Esophagus squamous epithelium (tissue), 5 donors: ENCODE results near the gene RBPJL. TPM values are rescaled to one million over a fixed set of nuclear protein-coding genes. Genes with fewer than 3 reads are reported as not detected.

Experiments
- DNase-seq: peaks from one replicate; lab custom pipeline; 2025; lab: John Stamatoyannopoulos, UW
- H3K27ac ChIP-seq, 4 donors: fragments of 200-600 bp; sonication (generic); one replicate each; pipeline ENCODE4 v1.5.1; 2016 to 2019; ENCODE audit warnings: mild to moderate bottlenecking in 1 of 4
- H3K27me3 ChIP-seq, 4 donors: fragments of 200-600 bp; sonication (generic); 1 replicate in 3 of 4; 2 replicates in 1 of 4; pipeline versions ENCODE4 v1.5.1 to v1.6.0; 2017 to 2021; ENCODE audit warnings: antibody characterized with exemption in 1 of 4
- H3K36me3 ChIP-seq, 3 donors: fragments of 200-600 bp; sonication (generic); one replicate each; pipeline ENCODE4 v1.5.1; 2016 to 2019
- H3K4me1 ChIP-seq, 3 donors: fragments of 200-600 bp; sonication (generic); one replicate each; pipeline ENCODE4 v1.5.1; 2017 to 2019
- H3K4me3 ChIP-seq, 4 donors: fragments of 200-600 bp; sonication (generic); 1 replicate in 3 of 4; 2 replicates in 1 of 4; pipeline ENCODE4 v1.5.1; 2016 to 2019; ENCODE audit warnings: mild to moderate bottlenecking in 2 of 4, moderate library complexity in 1 of 4
- H3K9me3 ChIP-seq, 3 donors: fragments of 200-600 bp; sonication (generic); one replicate each; pipeline ENCODE4 v1.5.1; 2016 to 2019
- POLR2A ChIP-seq, 4 donors: fragments of 450-650 bp; IDR thresholded peaks; one replicate each; pipeline ENCODE4 v1.6.1; 2017; ENCODE audit warnings: antibody characterized with exemption in 4 of 4, mild to moderate bottlenecking in 4 of 4, moderate library complexity in 3 of 4
- WGBS, 2 donors: methylation state at CpG; one replicate each; pipeline ENCODE4 v1.1.5; 2018; 5-methylcytosine and 5-hydroxymethylcytosine counted together
- intact Hi-C: fragments of 100-400 bp; cut with DNase I; formaldehyde crosslinking; loops from one replicate; pipeline ENCODE4 v1.15.0; 2022
- total RNA-seq, 4 donors: library from RNA; depleted of rRNA; stranded (reverse); fragments of >200 nt; gene quantifications; one replicate each; pipeline ENCODE4 v1.1.0, GENCODE V29; 2016
- TF ChIP-seq, protein P1 (sequence below), 6 experiments: fragments of 450-650 bp in 4 of 6; fragments of 200-600 bp in 2 of 6; sonication (generic) in 2 of 6; IDR thresholded peaks; one replicate each; pipeline ENCODE4 v1.5.1; 2016 to 2019; ENCODE audit warnings: antibody characterized with exemption in 6 of 6, mild to moderate bottlenecking in 4 of 6, moderate library complexity in 4 of 6
- donor health status: DM: yes; HTN: yes; CAD: no.

RBPJL gene
- total RNA-seq, 4 donors from 2014 or later = not detected

DNA sequence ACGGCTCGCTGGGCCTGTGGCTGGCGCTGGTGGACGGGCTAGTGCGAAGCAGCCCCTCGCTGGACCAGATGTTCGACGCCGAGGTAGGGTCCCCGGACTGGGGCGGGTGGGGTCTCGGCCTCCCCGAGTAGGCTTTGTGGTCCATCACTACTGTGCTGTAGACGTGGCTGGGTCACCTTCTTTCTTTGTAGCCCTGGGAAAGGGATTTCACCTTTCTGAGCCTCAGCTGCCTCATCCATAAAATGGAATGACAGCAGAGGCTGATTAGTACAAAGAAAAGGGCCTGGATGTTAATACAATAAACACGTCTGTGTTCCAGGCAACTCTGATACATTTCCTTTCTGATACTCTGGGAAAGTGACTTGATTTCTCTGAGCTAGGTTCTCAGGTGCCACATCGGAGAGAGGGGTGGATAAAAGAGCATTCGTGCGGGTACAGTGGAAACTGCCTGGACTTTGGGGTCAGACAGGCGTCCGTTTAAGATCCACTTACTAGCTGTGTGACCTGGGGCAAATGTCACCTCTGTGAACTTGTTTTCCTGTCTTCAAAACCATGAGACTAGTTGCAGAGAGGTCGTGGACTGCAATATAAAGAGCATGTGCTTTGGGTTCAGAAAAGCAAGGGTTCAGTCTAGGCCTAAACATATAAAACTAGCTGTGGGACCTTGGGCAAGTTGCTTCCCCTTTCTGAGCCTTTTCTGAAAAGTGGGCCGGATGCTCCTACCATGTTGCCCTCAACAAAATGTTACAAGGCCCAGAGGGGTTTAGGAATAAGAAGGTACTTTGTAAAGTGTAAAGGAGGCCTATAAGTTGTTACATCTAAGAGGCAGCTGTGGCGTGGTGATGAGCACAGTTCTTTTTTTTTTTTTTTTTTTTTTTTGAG lies 57.2 kb downstream of the RBPJL start:
- no peaks in the 10 kb centered on the region for H3K9me3 ChIP-seq
- H3K27me3 ChIP-seq = no peaks in the 10 kb centered on the region
- H3K36me3 ChIP-seq = peaks cover 0 to 40% (median 20%) of the 10 kb centered on the region in 3 donors
- no peak for TF ChIP-seq POLR2A (IDR thresholded peaks at IDR 0.05)
- TF ChIP-seq, protein P1, sequence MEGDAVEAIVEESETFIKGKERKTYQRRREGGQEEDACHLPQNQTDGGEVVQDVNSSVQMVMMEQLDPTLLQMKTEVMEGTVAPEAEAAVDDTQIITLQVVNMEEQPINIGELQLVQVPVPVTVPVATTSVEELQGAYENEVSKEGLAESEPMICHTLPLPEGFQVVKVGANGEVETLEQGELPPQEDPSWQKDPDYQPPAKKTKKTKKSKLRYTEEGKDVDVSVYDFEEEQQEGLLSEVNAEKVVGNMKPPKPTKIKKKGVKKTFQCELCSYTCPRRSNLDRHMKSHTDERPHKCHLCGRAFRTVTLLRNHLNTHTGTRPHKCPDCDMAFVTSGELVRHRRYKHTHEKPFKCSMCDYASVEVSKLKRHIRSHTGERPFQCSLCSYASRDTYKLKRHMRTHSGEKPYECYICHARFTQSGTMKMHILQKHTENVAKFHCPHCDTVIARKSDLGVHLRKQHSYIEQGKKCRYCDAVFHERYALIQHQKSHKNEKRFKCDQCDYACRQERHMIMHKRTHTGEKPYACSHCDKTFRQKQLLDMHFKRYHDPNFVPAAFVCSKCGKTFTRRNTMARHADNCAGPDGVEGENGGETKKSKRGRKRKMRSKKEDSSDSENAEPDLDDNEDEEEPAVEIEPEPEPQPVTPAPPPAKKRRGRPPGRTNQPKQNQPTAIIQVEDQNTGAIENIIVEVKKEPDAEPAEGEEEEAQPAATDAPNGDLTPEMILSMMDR (IDR thresholded peaks at IDR 0.05) = no peak
- 35 to 37% methylated on average over 9 of the region's 23 CpGs for WGBS, 2 donors
- peak overlapping the region; percentile 52 to 92 (median 68) for H3K4me3 ChIP-seq
- H3K27ac ChIP-seq = peak overlapping the region; percentile 94 to 99 (median 94)
- H3K4me1 ChIP-seq = peaks cover 24 to 68% (median 32%) of the 10 kb centered on the region in 3 donors
- intact Hi-C loops = no loop called here
- DNase-seq = no peak

DNA sequence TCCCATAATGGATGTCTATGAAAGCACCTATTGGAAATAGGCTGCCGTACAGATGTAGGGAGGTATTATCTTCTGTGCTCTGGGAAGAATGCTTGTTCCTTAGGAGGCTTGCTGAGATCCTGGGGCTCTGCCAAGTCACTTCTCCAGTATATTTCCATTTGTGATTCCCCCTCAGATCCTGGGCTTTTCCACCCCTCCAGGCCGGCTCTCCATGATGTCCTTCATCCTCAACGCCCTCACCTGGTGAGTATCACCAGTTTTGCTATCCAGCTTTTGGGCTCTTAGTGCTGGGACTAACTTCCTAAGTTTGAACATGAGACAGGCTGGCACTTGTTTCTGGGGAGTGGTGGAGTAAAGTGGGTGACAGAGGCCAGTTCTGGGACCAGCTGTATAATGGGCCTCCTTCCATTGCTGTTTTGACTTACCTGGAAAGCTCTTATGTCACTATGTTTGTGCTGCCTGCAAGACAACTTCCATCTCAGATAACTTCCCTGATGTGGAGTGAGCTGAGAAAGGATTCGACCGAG lies 58.9 kb downstream of the RBPJL start:
- intact Hi-C loops = no loop called here
- Histone ChIP-seq H3K27ac (peak overlapping the region in 1 of 4 donors; percentile 16), H3K9me3 (no peaks in the 10 kb centered on the region), H3K36me3 (peaks cover 0 to 46% (median 20%) of the 10 kb centered on the region in 3 donors), H3K4me3 (no peak overlapping the region), H3K4me1 (peaks cover 21 to 53% (median 23%) of the 10 kb centered on the region in 3 donors), H3K27me3 (no peaks in the 10 kb centered on the region)
- TF ChIP-seq, protein P1 (IDR thresholded peaks at IDR 0.05) = no peak
- TF ChIP-seq POLR2A (IDR thresholded peaks at IDR 0.05) = no peak
- no peak for DNase-seq
- WGBS, 2 donors = 79 to 86% methylated on average over 4 to 5 of the region's 5 CpGs

DNA sequence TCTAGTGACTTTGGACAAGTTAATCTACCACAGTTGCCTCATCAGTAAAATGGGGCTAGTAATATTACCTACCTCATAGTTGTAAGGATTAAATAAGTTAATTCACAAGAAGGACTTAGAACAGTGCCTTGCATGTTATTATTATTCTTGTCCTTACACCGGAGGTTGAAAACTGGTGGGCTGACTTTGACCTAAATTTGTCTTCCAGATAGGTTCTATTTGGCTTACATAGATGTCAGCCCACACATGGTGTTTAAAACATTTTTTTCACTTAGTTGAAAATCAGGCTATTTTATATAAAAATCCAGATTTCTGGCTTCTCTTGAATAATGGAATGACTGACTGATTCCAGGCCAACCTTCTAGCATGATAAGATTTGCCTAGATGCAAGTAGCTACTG lies 59.6 kb downstream of the RBPJL start:
- Histone ChIP-seq H3K4me3 (no peak overlapping the region), H3K36me3 (peaks cover 0 to 52% (median 20%) of the 10 kb centered on the region in 3 donors), H3K27ac (no peak overlapping the region), H3K4me1 (peaks cover 21 to 53% (median 23%) of the 10 kb centered on the region in 3 donors), H3K9me3 (no peaks in the 10 kb centered on the region), H3K27me3 (no peaks in the 10 kb centered on the region)
- no peak for TF ChIP-seq POLR2A (IDR thresholded peaks at IDR 0.05)
- TF ChIP-seq, protein P1 (IDR thresholded peaks at IDR 0.05) = no peak
- DNase-seq = no peak
- intact Hi-C loops = no loop called here
- WGBS, 2 donors = 71 to 91% methylated on average over 1 of the region's 1 CpG

DNA sequence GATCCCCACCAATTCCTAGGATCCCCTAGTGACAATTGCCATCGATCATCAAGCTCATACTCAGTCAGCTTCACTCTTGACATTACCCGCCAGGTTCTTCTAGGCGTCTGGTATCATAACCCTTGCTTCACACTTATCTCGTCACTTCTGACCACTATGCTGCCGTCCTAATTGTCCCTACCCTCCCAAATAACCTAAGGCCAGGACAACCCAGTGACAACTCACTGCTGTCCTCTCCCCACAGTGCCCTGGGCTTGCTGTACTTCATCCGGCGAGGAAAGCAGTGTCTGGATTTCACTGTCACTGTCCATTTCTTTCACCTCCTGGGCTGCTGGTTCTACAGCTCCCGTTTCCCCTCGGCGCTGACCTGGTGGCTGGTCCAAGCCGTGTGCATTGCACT lies 60.0 kb downstream of the RBPJL start:
- 91 to 96% methylated on average over 11 of the region's 11 CpGs for WGBS, 2 donors
- Histone ChIP-seq H3K36me3 (peaks cover 0 to 55% (median 20%) of the 10 kb centered on the region in 3 donors), H3K9me3 (no peaks in the 10 kb centered on the region), H3K27me3 (no peaks in the 10 kb centered on the region), H3K4me1 (peaks cover 21 to 53% (median 23%) of the 10 kb centered on the region in 3 donors), H3K4me3 (no peak overlapping the region), H3K27ac (no peak overlapping the region)
- TF ChIP-seq, protein P1 (IDR thresholded peaks at IDR 0.05) = no peak
- TF ChIP-seq POLR2A (IDR thresholded peaks at IDR 0.05) = no peak
- DNase-seq = no peak
- intact Hi-C loops = no loop called here

DNA sequence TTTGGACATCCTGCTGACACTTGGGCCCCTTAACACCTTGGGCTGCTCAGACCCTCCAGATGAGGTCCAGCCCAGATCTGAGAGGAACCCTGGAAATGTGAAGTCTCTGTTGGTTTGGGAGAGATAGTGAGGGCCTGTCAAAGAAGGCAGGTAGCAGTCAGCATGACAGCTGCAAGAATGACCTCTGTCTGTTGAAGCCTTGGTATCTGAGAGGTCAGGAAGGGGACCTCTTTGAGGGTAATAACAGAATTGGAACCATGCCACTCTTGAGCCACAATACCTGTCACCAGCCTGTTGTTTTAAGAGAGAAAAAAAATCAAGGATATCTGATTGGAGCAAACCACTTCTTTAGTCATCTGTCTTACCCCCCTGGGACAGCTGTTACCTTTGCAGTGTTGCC lies 60.5 kb downstream of the RBPJL start:
- Histone ChIP-seq H3K36me3 (peaks cover 0 to 55% (median 20%) of the 10 kb centered on the region in 3 donors), H3K27ac (peak overlapping the region in 1 of 4 donors; percentile 32), H3K9me3 (no peaks in the 10 kb centered on the region), H3K4me3 (no peak overlapping the region), H3K4me1 (peaks cover 21 to 53% (median 22%) of the 10 kb centered on the region in 3 donors), H3K27me3 (no peaks in the 10 kb centered on the region)
- intact Hi-C loops = no loop called here
- no peak for DNase-seq
- TF ChIP-seq, protein P1 (IDR thresholded peaks at IDR 0.05) = no peak
- TF ChIP-seq POLR2A (IDR thresholded peaks at IDR 0.05) = no peak
